ENCODE data around the gene NFAT5. TPM values are rescaled to one million over a fixed set of nuclear protein-coding genes. Genes with fewer than 3 reads are reported as not detected.
A peak's percentile ranks its signal among the peaks of the same experiment; 100 is the strongest.

NFAT5 gene
- total RNA-seq, 1 donor from 2014 or later, result 48.8 TPM

DNA sequence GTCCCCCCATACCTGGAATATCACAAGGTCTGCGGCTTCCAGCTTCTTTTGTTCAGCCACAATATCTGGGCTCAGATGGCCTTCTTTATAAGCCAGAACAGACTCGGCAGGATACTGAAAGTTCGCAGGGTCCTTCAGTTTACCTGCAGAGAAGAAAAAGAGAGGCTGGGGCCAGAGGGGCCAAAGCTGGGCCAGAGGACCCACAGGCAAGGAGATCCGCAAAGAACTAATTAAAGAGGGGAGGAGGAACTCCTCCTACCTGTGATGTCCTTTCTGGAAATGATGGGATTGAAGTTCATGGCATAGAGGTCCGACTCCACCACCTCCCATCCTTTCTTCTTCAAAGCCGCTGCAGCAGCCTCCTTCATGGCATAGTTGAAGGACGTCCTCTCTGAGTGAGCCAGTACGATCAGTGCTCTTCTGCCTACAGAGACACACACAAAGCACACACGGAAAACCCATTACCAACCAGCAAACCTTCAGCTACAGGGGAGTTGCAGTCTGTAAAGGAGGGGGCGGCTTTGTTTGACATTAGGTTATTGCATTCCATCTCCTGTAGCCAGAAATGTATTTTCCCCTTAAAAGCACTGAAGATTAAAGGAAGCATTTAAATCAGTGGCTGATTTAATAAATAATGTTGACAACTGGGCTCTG, 152.5 kb downstream of the NFAT5 start:
- Mint-ChIP-seq H3K4me3 (ENCODE audit: unreplicated experiment) (no peak overlapping the region), H3K27ac (ENCODE audit: unreplicated experiment) (no peak overlapping the region), H3K27me3 (ENCODE audit: unreplicated experiment) (no peaks in the 10 kb centered on the region), H3K36me3 (ENCODE audit: low read depth, unreplicated experiment) (peaks cover 10% of the 10 kb centered on the region), H3K4me1 (ENCODE audit: unreplicated experiment) (peaks cover 7% of the 10 kb centered on the region), H3K9me3 (ENCODE audit: unreplicated experiment) (no peaks in the 10 kb centered on the region)
- TF ChIP-seq, protein P1, sequence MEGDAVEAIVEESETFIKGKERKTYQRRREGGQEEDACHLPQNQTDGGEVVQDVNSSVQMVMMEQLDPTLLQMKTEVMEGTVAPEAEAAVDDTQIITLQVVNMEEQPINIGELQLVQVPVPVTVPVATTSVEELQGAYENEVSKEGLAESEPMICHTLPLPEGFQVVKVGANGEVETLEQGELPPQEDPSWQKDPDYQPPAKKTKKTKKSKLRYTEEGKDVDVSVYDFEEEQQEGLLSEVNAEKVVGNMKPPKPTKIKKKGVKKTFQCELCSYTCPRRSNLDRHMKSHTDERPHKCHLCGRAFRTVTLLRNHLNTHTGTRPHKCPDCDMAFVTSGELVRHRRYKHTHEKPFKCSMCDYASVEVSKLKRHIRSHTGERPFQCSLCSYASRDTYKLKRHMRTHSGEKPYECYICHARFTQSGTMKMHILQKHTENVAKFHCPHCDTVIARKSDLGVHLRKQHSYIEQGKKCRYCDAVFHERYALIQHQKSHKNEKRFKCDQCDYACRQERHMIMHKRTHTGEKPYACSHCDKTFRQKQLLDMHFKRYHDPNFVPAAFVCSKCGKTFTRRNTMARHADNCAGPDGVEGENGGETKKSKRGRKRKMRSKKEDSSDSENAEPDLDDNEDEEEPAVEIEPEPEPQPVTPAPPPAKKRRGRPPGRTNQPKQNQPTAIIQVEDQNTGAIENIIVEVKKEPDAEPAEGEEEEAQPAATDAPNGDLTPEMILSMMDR (IDR thresholded peaks at IDR 0.05; ENCODE audit: unreplicated experiment), result no peak
- DNase-seq (ENCODE audit: low spot score), result no peak

DNA sequence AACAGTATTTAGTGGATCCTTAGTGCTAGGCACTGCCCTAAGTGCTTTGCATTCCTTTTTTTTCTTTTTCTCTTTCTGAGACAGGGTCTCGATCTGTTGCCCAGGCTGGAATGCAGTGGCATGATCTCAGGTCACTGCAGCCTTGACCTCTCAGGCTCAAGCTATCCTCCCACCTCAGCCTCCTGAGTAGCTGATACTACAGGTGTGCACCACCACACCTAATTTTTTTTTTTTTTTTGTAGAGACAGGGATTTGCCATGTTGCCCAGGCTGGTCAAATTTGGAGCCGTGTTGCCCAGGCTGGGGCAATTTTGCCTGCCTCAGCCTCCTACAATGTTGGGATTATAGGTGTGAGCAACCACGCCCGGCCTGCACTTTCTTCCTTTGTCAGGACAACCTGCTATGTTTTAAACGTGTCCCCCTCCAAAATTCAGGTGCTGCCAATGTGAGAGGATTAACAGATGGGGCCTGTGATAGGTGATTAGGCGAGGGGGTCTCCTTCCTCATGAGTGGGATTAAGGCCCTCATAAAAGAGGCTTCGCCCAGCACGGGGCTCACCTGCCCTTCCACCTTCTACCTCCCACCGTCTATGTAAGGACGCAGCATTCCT, 155.2 kb downstream of the NFAT5 start:
- Mint-ChIP-seq H3K4me3 (ENCODE audit: unreplicated experiment) (no peak overlapping the region), H3K36me3 (ENCODE audit: low read depth, unreplicated experiment) (peaks cover 8% of the 10 kb centered on the region), H3K9me3 (ENCODE audit: unreplicated experiment) (no peaks in the 10 kb centered on the region), H3K4me1 (ENCODE audit: unreplicated experiment) (peaks cover 10% of the 10 kb centered on the region), H3K27ac (ENCODE audit: unreplicated experiment) (no peak overlapping the region), H3K27me3 (ENCODE audit: unreplicated experiment) (peaks cover 8% of the 10 kb centered on the region)
- DNase-seq (ENCODE audit: low spot score), result no peak
- TF ChIP-seq, protein P1 (IDR thresholded peaks at IDR 0.05; ENCODE audit: unreplicated experiment), result no peak

DNA sequence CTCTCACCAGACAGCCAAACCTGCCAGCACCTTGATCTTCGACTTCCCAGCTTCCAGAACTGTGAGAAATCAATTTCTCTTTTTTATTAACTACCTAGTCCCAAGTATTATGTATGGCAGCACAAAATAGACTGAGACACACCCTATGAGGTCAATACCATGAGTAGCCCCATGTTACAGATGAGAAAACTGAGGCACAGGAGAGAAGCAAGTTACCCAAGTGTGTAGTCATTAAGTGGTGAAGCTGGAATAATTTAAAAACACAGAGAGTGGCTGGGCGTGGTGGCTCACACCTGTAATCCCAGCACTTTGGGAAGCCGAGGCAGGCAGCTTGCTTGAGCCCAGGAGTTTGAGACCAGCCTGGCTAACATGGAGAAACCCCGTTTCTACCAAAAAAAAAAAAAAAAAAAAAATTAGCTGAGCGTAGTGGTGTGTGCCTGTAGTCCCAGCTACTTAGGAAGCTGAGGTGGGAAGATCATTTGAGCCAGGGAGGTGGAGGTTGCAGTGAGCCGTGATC, 155.7 kb downstream of the NFAT5 start:
- TF ChIP-seq, protein P1 (IDR thresholded peaks at IDR 0.05; ENCODE audit: unreplicated experiment), result no peak
- Mint-ChIP-seq H3K9me3 (ENCODE audit: unreplicated experiment) (no peaks in the 10 kb centered on the region), H3K27me3 (ENCODE audit: unreplicated experiment) (peaks cover 10% of the 10 kb centered on the region), H3K4me1 (ENCODE audit: unreplicated experiment) (peaks cover 11% of the 10 kb centered on the region), H3K36me3 (ENCODE audit: low read depth, unreplicated experiment) (peaks cover 8% of the 10 kb centered on the region), H3K4me3 (ENCODE audit: unreplicated experiment) (no peak overlapping the region), H3K27ac (ENCODE audit: unreplicated experiment) (no peak overlapping the region)
- no peak for DNase-seq (ENCODE audit: low spot score)

DNA sequence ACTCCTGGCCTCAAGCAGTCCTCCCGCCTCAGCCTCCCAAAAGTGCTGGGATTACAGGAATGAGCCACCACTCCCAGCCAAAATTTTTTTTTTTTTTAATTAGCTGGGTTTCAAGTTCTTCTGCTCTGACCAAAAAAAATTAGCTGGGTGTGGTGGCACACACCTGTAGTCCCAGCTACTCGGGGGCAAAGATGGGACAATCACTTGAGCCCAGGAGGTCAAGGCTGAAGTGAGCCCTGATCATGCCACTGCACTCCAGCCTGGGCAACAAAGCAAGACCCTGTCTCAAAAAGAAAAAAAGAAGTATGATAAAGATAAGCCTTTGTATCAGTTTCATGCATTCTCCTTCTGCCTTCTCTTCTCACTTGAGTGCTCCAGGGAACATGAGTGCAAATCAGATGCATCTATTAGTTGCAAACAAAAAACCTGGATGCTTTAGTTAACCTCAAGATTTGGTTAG, 158.7 kb downstream of the NFAT5 start:
- Mint-ChIP-seq H3K4me1 (ENCODE audit: unreplicated experiment) (peaks cover 16% of the 10 kb centered on the region), H3K9me3 (ENCODE audit: unreplicated experiment) (no peaks in the 10 kb centered on the region), H3K36me3 (ENCODE audit: low read depth, unreplicated experiment) (no peaks in the 10 kb centered on the region), H3K4me3 (ENCODE audit: unreplicated experiment) (no peak overlapping the region), H3K27me3 (ENCODE audit: unreplicated experiment) (peaks cover 18% of the 10 kb centered on the region), H3K27ac (ENCODE audit: unreplicated experiment) (no peak overlapping the region)
- no peak for DNase-seq (ENCODE audit: low spot score)
- TF ChIP-seq, protein P1 (IDR thresholded peaks at IDR 0.05; ENCODE audit: unreplicated experiment), result no peak

DNA sequence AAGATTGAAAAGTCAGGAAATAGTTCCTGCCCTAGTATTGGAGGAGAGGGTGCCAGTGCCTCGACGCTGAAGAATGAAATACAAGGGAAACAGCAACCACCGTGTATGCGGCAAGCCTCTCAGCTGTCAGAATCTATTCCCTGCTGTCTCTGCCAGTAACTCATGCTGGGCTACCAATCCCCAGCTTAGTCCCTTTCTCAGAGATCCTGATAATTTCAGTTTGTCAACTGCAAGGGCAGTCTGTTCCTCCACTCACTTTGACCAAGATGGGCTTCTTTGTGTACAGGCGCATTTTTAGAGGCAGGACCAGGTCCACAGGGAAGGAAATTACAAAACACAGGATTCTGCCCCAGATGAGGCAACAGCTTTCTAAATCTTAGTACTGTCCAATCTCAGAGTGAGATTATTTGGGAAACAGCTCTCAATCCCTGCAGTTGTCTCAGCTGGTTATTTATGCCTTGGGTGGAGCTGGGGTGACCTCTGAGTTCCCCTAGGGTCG, 159.3 kb downstream of the NFAT5 start:
- peaks cover 21% of the 10 kb centered on the region for H3K27me3 Mint-ChIP-seq (ENCODE audit: unreplicated experiment)
- H3K4me3 Mint-ChIP-seq (ENCODE audit: unreplicated experiment), result peak overlapping the region; percentile 16
- H3K9me3 Mint-ChIP-seq (ENCODE audit: unreplicated experiment), result no peaks in the 10 kb centered on the region
- no peak overlapping the region for H3K27ac Mint-ChIP-seq (ENCODE audit: unreplicated experiment)
- TF ChIP-seq, protein P1 (IDR thresholded peaks at IDR 0.05; ENCODE audit: unreplicated experiment), result no peak
- H3K4me1 Mint-ChIP-seq (ENCODE audit: unreplicated experiment), result peaks cover 16% of the 10 kb centered on the region
- DNase-seq (ENCODE audit: low spot score), result no peak
- H3K36me3 Mint-ChIP-seq (ENCODE audit: low read depth, unreplicated experiment), result no peaks in the 10 kb centered on the region
